IPS-20b (cell line): ENCODE measurements around the gene ZNF331.

Source experiments
- H3K27ac ChIP-seq: one replicate; pipeline ENCODE4 v1.5.1; 2013; ENCODE audit warnings: low read length
- H3K27me3 ChIP-seq: 2 replicates; pipeline ENCODE4 v1.6.1; 2013; ENCODE audit warnings: mild to moderate bottlenecking, low read length, inconsistent platforms; ENCODE audit not compliant: insufficient read depth
- H3K36me3 ChIP-seq: 2 replicates; pipeline ENCODE4 v1.6.1; 2013; ENCODE audit warnings: low read depth, mild to moderate bottlenecking, inconsistent platforms, low read length, moderate library complexity; ENCODE audit not compliant: insufficient read depth
- H3K4me1 ChIP-seq: 2 replicates; pipeline ENCODE4 v1.6.1; 2013; ENCODE audit warnings: mild to moderate bottlenecking, control low read depth, inconsistent platforms, low read length, moderate library complexity; ENCODE audit not compliant: insufficient read depth
- H3K4me3 ChIP-seq: 2 replicates; pipeline ENCODE4 v1.5.1; 2013; ENCODE audit warnings: mild to moderate bottlenecking, low read length, inconsistent platforms
- H3K9ac ChIP-seq: 2 replicates; pipeline ENCODE4 v1.6.1; 2013; ENCODE audit warnings: low read depth, mild to moderate bottlenecking, inconsistent platforms, low read length, moderate library complexity
- H3K9me3 ChIP-seq: 2 replicates; pipeline ENCODE4 v1.6.1; 2013; ENCODE audit warnings: mild to moderate bottlenecking, low read depth, low read length, inconsistent platforms; ENCODE audit not compliant: insufficient read depth

Gene ZNF331

GRCh38 chr19:53580871-53581835 lies 43.2 kb downstream of the ZNF331 start:
- Histone ChIP-seq H3K4me1 (peaks cover 5% of the 10 kb centered on the region; the same call in 1 of the 2 replicates), H3K9me3 (peaks cover 23% of the 10 kb centered on the region), H3K36me3 (peaks cover 39% of the 10 kb centered on the region), H3K9ac (peak overlapping the region; percentile 4; the same call in 1 of the 2 replicates), H3K27ac (peak overlapping the region; percentile 48), H3K27me3 (no peaks in the 10 kb centered on the region), H3K4me3 (no peak overlapping the region)

- H3K27ac ChIP-seq, result peak overlapping the region; percentile 48
- peaks cover 5% of the 10 kb centered on the region; the same call in 1 of the 2 replicates for H3K4me1 ChIP-seq
- peaks cover 32% of the 10 kb centered on the region for H3K36me3 ChIP-seq
- H3K9me3 ChIP-seq, result peaks cover 15% of the 10 kb centered on the region
- H3K27me3 ChIP-seq, result no peaks in the 10 kb centered on the region
- H3K9ac ChIP-seq, result no peak overlapping the region; the same call in 1 of the 2 replicates
- H3K4me3 ChIP-seq, result no peak overlapping the region
Observed at GRCh38 chr19:53581871-53582279, 43.9 kb downstream of the ZNF331 start.

- H3K9me3 ChIP-seq, result peaks cover 2% of the 10 kb centered on the region; the same call in 1 of the 2 replicates
- H3K27ac ChIP-seq, result no peak overlapping the region
- peaks cover 19% of the 10 kb centered on the region for H3K36me3 ChIP-seq
- H3K27me3 ChIP-seq, result no peaks in the 10 kb centered on the region
- H3K4me3 ChIP-seq, result no peak overlapping the region
- no peak overlapping the region for H3K9ac ChIP-seq
- H3K4me1 ChIP-seq, result peaks cover 5% of the 10 kb centered on the region; the same call in 1 of the 2 replicates
Observed at GRCh38 chr19:53583181-53583580, 45.2 kb downstream of the ZNF331 start.

GRCh38 chr19:53586277-53586691 lies 48.3 kb downstream of the ZNF331 start:
- Histone ChIP-seq H3K27ac (no peak overlapping the region), H3K4me1 (peaks cover 5% of the 10 kb centered on the region; the same call in 1 of the 2 replicates), H3K36me3 (no peaks in the 10 kb centered on the region), H3K27me3 (no peaks in the 10 kb centered on the region), H3K4me3 (no peak overlapping the region), H3K9me3 (no peaks in the 10 kb centered on the region), H3K9ac (no peak overlapping the region)

GRCh38 chr19:53594811-53595509 lies 57.0 kb downstream of the ZNF331 start:
- Histone ChIP-seq H3K9me3 (no peaks in the 10 kb centered on the region), H3K36me3 (no peaks in the 10 kb centered on the region), H3K27ac (peak overlapping the region; percentile 100), H3K9ac (peak overlapping the region; percentile 93; the same call in 1 of the 2 replicates), H3K4me1 (peaks cover 20% of the 10 kb centered on the region), H3K27me3 (no peaks in the 10 kb centered on the region), H3K4me3 (peak overlapping the region; percentile 17; the same call in 1 of the 2 replicates)

- no peaks in the 10 kb centered on the region for H3K9me3 ChIP-seq
- peak overlapping the region; percentile 93 for H3K9ac ChIP-seq
- H3K4me1 ChIP-seq, result peaks cover 20% of the 10 kb centered on the region
- peak overlapping the region; percentile 98 for H3K27ac ChIP-seq
- H3K4me3 ChIP-seq, result peak overlapping the region; percentile 37; the same call in 1 of the 2 replicates
- no peaks in the 10 kb centered on the region for H3K36me3 ChIP-seq
- H3K27me3 ChIP-seq, result no peaks in the 10 kb centered on the region
Observed at GRCh38 chr19:53595510-53595867, 57.5 kb downstream of the ZNF331 start.

- Histone ChIP-seq H3K27me3 (no peaks in the 10 kb centered on the region), H3K27ac (peak overlapping the region; percentile 98), H3K4me3 (peak overlapping the region; percentile 37; the same call in 1 of the 2 replicates), H3K4me1 (peaks cover 20% of the 10 kb centered on the region), H3K9ac (peak overlapping the region; percentile 93), H3K9me3 (no peaks in the 10 kb centered on the region), H3K36me3 (no peaks in the 10 kb centered on the region)
Observed at GRCh38 chr19:53596056-53596455, 58.1 kb downstream of the ZNF331 start.

GRCh38 chr19:53597023-53597422 lies 59.1 kb downstream of the ZNF331 start:
- Histone ChIP-seq H3K4me3 (no peak overlapping the region), H3K36me3 (no peaks in the 10 kb centered on the region), H3K27ac (no peak overlapping the region), H3K4me1 (peaks cover 20% of the 10 kb centered on the region), H3K27me3 (no peaks in the 10 kb centered on the region), H3K9ac (peak overlapping the region; percentile 59; the same call in 1 of the 2 replicates), H3K9me3 (no peaks in the 10 kb centered on the region)

- H3K9me3 ChIP-seq, result no peaks in the 10 kb centered on the region
- peaks cover 20% of the 10 kb centered on the region for H3K4me1 ChIP-seq
- H3K4me3 ChIP-seq, result no peak overlapping the region
- H3K27me3 ChIP-seq, result no peaks in the 10 kb centered on the region
- no peaks in the 10 kb centered on the region for H3K36me3 ChIP-seq
- peak overlapping the region; percentile 88 for H3K27ac ChIP-seq
- H3K9ac ChIP-seq, result no peak overlapping the region; the same call in 1 of the 2 replicates
Observed at GRCh38 chr19:53598361-53598760, 60.4 kb downstream of the ZNF331 start.

GRCh38 chr19:53600217-53600616 lies 62.3 kb downstream of the ZNF331 start:
- no peak overlapping the region for H3K9ac ChIP-seq
- H3K4me3 ChIP-seq, result no peak overlapping the region
- no peaks in the 10 kb centered on the region for H3K9me3 ChIP-seq
- no peak overlapping the region for H3K27ac ChIP-seq
- peaks cover 11% of the 10 kb centered on the region; the same call in 1 of the 2 replicates for H3K4me1 ChIP-seq
- no peaks in the 10 kb centered on the region for H3K36me3 ChIP-seq
- H3K27me3 ChIP-seq, result no peaks in the 10 kb centered on the region

- no peaks in the 10 kb centered on the region for H3K36me3 ChIP-seq
- no peak overlapping the region for H3K27ac ChIP-seq
- H3K9me3 ChIP-seq, result no peaks in the 10 kb centered on the region
- no peak overlapping the region for H3K4me3 ChIP-seq
- no peak overlapping the region for H3K9ac ChIP-seq
- H3K27me3 ChIP-seq, result no peaks in the 10 kb centered on the region
- H3K4me1 ChIP-seq, result no peaks in the 10 kb centered on the region; the same call in 1 of the 2 replicates
Observed at GRCh38 chr19:53606031-53606430, 68.1 kb downstream of the ZNF331 start.
